ENCODE results near the gene MTFR2.
"Not testable (repeated sequence)": the region's sequence is repeated elsewhere in the genome, so short reads cannot be mapped to it uniquely, and the experiment has no call there.

The MTFR2 gene

GRCh38 chr6:136235233-136235564 lies 14.9 kb downstream of the MTFR2 start:
- DNase-seq (ENCODE audit: low read depth) = no peak
- no peak for TF ChIP-seq CTCF (conservative IDR thresholded peaks at IDR 0.05; ENCODE audit: low read depth, low read length)
- no peak overlapping the region for H3K4me3 ChIP-seq (ENCODE audit: low read length)

GRCh38 chr6:136232701-136233100 lies 17.4 kb downstream of the MTFR2 start:
- DNase-seq (ENCODE audit: low read depth) = no peak
- TF ChIP-seq CTCF (conservative IDR thresholded peaks at IDR 0.05; ENCODE audit: low read depth, low read length) = no peak
- H3K4me3 ChIP-seq (ENCODE audit: low read length) = no peak overlapping the region

GRCh38 chr6:136230219-136230853 lies 19.8 kb downstream of the MTFR2 start:
- H3K4me3 ChIP-seq (ENCODE audit: low read length) = no peak overlapping the region
- no peak for DNase-seq (ENCODE audit: low read depth)
- TF ChIP-seq CTCF (conservative IDR thresholded peaks at IDR 0.05; ENCODE audit: low read depth, low read length) = no peak

GRCh38 chr6:136228814-136229213 lies 21.3 kb downstream of the MTFR2 start:
- TF ChIP-seq CTCF (conservative IDR thresholded peaks at IDR 0.05; ENCODE audit: low read depth, low read length) = no peak
- no peak overlapping the region for H3K4me3 ChIP-seq (ENCODE audit: low read length)
- no peak for DNase-seq (ENCODE audit: low read depth)

- TF ChIP-seq CTCF (conservative IDR thresholded peaks at IDR 0.05; ENCODE audit: low read depth, low read length) = no peak
- no peak for DNase-seq (ENCODE audit: low read depth)
- no peak overlapping the region for H3K4me3 ChIP-seq (ENCODE audit: low read length)
Measured at GRCh38 chr6:136226674-136227377, 23.3 kb downstream of the MTFR2 start.

GRCh38 chr6:136226027-136226673 lies 24.0 kb downstream of the MTFR2 start:
- peak; percentile 100 for TF ChIP-seq CTCF (conservative IDR thresholded peaks at IDR 0.05; ENCODE audit: low read depth, low read length)
- H3K4me3 ChIP-seq (ENCODE audit: low read length) = no peak overlapping the region
- no peak for DNase-seq (ENCODE audit: low read depth)

- H3K4me3 ChIP-seq (ENCODE audit: low read length) = no peak overlapping the region
- TF ChIP-seq CTCF (conservative IDR thresholded peaks at IDR 0.05; ENCODE audit: low read depth, low read length) = no peak
- no peak for DNase-seq (ENCODE audit: low read depth)
Measured at GRCh38 chr6:136225496-136225895, 24.6 kb downstream of the MTFR2 start.

- H3K4me3 ChIP-seq (ENCODE audit: low read length); DNase-seq (ENCODE audit: low read depth): not testable (repeated sequence)
Measured at GRCh38 chr6:136224974-136225373, 25.1 kb downstream of the MTFR2 start.
